GM12892 (cell line): ENCODE data around the gene ASIC4.

Experiments
- DNase-seq: peaks from one replicate; pipeline ENCODE4 v3.0.0; 2011; ENCODE audit not compliant: insufficient read length
- FAIRE-seq: peaks from 2 replicates; lab custom pipeline; 2011; peaks lifted over from hg19 to GRCh38; lab: Jason Lieb, UNC
- POLR2A ChIP-seq: IDR thresholded peaks from 2 replicates; pipeline ENCODE4 v1.6.1; 2011; ENCODE audit warnings: low read depth, low read length, control low read depth
- POLR2AphosphoS5 ChIP-seq: IDR thresholded peaks from 2 replicates; pipeline ENCODE4 v1.6.1; 2011; ENCODE audit warnings: low read depth, low read length, control low read depth
- TAF1 ChIP-seq: IDR thresholded peaks from 2 replicates; pipeline ENCODE4 v1.6.1; 2011; ENCODE audit warnings: low read depth, mild to moderate bottlenecking, control low read depth, low read length, borderline replicate concordance

Gene ASIC4

DNA sequence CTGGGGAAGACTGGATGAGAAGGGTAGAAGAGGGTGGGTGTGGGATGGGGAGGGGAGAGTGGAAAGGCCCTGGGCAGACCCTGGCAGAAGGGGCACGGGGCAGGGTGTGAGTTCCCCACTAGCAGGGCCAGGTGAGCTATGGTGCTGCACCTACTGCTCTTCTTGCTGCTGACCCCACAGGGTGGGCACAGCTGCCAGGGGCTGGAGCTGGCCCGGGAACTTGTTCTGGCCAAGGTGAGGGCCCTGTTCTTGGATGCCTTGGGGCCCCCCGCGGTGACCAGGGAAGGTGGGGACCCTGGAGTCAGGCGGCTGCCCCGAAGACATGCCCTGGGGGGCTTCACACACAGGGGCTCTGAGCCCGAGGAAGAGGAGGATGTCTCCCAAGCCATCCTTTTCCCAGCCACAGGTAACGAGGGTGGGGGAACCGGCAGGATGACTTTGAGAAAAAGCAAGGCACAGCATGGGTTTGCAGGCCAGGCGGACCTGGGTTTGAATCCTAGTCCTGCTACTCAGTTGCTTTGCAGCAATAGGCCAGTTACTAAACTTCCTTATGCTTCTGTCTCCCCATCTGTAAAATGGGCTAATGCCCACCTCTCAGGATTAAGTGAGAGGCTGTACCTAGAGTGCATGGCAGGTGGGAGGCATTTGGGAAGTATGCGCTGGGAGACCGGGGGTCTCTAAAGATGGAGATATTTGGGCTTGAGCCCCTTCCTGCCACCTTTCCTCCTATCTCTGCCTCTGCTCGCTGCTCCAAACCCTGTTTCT, 58.1 kb downstream of the ASIC4 start, which contains the start of gene INHA:
Gene INHA (plus strand): TSS at position 74 of the 765 bp plus-strand sequence. CDS start 65 bp downstream, at position 139.
- DNase-seq (peak; percentile 16), FAIRE-seq (no peak)
- TF ChIP-seq POLR2A (no peak), POLR2AphosphoS5 (no peak), TAF1 (no peak)

DNA sequence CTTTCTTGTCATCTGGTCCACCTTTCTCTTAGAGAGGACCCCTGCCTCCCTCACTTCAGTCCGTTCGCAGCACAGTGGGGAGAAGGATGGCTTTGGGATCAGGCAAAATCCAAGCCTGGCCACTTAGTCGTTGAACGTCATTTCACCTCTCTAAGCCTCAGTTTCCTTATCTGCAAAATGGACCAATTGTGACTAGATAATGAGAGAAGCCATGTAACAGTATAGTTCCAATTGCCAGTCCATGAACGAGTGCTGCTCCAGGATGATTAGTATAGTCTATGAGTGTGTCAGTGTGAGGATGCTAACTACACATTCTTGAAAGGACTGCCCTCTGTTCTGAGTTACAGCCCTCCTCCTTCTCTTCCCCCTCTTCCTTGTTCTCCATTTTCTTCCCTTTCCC, 58.9 kb downstream of the ASIC4 start:
- DNase-seq (no peak), FAIRE-seq (no peak)

DNA sequence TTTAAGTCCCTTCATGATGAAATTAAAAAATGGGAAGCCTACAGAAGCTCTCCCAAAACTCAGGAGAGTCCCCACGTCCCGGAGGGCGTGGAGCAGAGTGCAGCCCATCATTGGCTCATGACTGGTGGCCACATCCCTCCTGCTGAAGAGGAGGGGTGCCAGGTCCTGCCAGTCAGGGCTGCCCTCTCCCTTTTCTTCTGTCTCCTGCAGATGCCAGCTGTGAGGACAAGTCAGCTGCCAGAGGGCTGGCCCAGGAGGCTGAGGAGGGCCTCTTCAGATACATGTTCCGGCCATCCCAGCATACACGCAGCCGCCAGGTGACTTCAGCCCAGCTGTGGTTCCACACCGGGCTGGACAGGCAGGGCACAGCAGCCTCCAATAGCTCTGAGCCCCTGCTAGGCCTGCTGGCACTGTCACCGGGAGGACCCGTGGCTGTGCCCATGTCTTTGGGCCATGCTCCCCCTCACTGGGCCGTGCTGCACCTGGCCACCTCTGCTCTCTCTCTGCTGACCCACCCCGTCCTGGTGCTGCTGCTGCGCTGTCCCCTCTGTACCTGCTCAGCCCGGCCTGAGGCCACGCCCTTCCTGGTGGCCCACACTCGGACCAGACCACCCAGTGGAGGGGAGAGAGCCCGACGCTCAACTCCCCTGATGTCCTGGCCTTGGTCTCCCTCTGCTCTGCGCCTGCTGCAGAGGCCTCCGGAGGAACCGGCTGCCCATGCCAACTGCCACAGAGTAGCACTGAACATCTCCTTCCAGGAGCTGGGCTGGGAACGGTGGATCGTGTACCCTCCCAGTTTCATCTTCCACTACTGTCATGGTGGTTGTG, 60.4 kb downstream of the ASIC4 start:
- FAIRE-seq (no peak), DNase-seq (peak; percentile 5)
- TF ChIP-seq POLR2A (no peak), POLR2AphosphoS5 (no peak), TAF1 (no peak)

More for the DNA sequence above, 58.9 kb downstream of the ASIC4 start:
- TF ChIP-seq POLR2AphosphoS5 (no peak), TAF1 (no peak), POLR2A (no peak)

DNA sequence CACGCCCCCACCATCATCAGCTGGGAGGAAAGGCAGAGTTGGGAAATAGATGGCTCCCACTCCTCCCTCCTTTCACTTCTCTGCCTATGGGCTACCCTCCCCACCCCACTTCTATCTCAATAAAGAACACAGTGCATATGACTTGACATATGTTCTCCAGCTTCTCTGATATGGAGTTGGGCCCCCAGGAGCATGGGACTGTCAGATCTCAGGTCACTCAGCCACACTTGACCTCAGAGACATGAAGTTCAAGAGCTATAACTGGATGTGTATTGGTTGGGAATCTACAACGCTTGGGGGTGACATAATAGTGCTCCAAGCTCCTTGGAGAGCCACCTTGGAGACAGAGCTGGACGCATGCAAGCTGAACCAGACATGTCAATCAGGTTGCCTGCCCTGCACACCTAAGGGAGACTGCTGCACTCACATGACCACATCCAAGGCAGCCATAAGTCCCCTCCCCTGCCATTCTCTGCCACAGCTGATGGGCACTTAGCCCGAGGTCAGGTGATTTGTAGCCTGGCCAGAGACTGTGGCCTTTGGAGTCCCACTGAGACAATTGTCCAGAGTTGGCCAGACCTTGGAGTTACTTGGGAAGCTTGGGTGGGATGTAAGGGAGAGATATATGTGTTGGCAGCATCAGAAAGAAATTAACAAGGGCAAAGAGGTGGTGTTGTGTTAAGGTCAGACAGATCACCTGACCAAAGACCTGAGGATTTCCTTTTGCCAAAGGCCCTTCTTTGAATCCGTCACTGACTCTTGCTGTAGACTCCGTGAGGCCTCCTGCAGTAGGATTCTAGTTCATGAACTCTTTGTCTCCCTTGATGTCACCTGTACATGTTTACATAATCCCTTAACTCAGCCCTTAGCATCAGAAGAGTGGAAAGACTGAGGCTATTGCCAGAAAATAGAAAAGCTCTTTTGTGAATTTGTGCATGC, 61.6 kb downstream of the ASIC4 start:
- FAIRE-seq, result no peak
- TF ChIP-seq TAF1, result no peak
- no peak for TF ChIP-seq POLR2A
- TF ChIP-seq POLR2AphosphoS5, result no peak
- DNase-seq, result no peak

DNA sequence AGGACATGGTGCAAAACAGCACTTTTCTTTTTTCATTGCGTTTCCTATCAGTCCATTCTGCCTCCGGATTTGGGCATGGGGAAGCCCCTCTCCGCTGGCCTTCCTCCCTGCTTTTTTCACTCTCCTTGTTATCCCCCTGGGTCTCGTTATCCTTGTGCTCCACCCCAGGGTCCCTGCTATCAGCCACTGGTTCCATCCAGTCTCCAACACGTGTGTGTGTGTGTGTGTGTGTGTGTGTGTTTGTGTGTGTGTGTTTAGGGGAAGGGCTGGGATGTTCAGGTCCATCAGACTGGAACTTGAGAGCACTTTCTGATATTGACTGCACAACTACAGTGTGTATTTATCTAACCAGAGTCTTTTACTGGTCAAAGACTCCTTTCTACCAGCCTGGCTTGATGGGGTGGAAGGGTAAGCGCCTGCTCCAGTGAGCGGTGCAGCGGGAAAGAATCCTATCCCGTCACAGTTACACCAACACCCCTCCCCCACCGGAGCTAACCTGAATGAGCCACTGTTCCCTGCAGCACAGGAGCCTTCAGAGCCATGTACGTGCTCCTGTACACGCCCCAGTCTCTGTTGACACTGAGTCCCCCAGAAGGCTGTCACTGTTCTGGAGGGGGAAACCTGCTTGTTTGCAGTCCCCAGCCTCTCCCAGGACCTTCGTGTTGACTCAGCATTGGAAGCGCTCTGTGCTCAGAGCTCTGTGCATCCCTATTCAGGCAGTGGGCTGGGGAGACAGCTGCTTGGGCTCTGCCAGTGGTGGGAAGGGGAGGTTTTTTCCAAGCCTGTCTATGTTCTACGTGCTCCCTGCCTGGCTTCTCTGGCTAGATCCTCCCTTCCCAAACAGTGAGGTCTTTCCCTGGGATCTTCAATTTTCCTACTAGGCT, 62.5 kb downstream of the ASIC4 start:
- FAIRE-seq, result no peak
- DNase-seq, result no peak
- no peak for TF ChIP-seq TAF1
- no peak for TF ChIP-seq POLR2A
- no peak for TF ChIP-seq POLR2AphosphoS5

DNA sequence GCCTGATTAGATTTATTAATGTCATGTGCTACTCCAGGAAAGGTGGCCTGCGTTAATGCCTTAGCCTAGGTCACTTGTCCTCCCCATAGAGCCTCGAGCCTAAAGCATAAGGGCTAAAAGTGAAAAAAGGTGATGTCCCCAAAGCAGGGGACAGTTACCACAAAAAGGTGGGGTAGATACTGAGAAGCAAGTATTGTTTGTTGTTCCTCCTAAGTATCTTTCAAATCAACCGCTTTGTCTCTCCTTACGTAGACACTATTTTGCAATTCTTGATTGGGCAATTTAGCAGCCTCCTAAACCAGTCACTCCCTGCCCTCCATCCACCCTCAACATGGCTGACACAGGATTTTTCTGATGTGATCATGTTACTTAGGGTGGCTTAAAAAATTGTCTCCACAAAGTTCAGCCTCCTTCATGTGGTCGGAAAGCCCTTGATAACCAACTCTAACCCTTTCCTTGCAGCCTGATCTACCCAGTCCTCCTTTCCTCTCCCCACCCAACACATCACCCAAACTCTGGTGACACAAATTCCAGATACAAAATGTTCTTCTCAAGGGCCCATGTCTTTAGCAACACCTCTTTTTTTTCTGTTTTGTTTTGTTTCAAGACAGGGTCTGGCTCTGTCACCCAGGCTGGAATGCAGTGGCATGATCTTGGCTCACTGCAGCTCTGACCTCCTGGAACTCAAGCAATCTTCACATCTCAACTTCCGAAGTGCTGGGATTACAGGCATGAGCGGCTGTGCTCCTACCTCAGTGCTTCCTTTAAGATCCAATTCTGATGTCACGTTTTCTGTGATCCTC, 64.7 kb downstream of the ASIC4 start:
- TF ChIP-seq TAF1 (no peak), POLR2AphosphoS5 (no peak), POLR2A (no peak)
- FAIRE-seq (no peak), DNase-seq (no peak)

DNA sequence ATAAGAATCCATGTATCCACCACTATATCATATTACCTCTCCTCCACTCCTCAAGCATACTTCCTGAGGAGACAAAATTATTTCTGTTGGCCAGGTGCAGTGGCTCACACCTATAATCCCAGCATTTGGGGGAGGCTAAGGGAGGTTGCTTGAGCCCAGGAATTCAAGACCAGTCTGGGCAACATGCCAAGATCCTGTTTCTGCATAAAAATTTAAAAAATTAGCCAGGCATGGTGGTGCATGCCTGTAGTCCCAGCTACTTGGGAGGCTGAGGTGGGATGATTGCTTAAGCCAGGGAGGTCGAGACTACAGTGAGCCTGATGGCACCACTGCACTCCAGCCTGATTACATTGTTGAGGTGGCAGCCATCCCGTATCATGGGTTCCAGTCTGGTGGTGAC, 67.1 kb downstream of the ASIC4 start:
- no peak for DNase-seq
- FAIRE-seq, result no peak
- TF ChIP-seq POLR2AphosphoS5 (no peak), TAF1 (no peak), POLR2A (no peak)
